IMR-90 (cell line): ENCODE results near the gene HES1. TPM values are rescaled to one million over a fixed set of nuclear protein-coding genes. Genes with fewer than 3 reads are reported as not detected.

Experiments
- ATAC-seq: fragments of 200-7000 bp; cut with Tn5 transposase; 2 replicates; pipeline ENCODE4 v1.9.1; 2020; ENCODE audit warnings: low read depth, mild to moderate bottlenecking, moderate library complexity
- BruUV-seq: library from RNA; stranded (reverse); fragments of 400-500 nt; replicated peaks from 2 replicates; lab custom pipeline; 2021; lab: Mats Ljungman, UMichigan
- CTCF ChIA-PET: fragments of 300-600 bp; formaldehyde crosslinking; extraction: SDS; loops from one replicate; lab custom pipeline; 2021; ENCODE audit warnings: antibody characterized with exemption; lab: Yijun Ruan, JAX
- POLR2A ChIA-PET: fragments of 300-600 bp; sonication (Branson Sonifier 250); formaldehyde crosslinking; loops from one replicate; lab custom pipeline; 2022; ENCODE audit warnings: antibody characterized with exemption; ENCODE audit not compliant: unreplicated experiment; lab: Charles Lee
- DNase-seq: peaks from one replicate; pipeline ENCODE4 v3.0.0; 2013
- H2AFZ ChIP-seq: replicated peaks from 2 replicates; pipeline ENCODE3; 2013; ENCODE audit warnings: low read length, mild to moderate bottlenecking; ENCODE audit not compliant: poor library complexity
- H2AK5ac ChIP-seq: 2 replicates; pipeline ENCODE4 v1.6.1; 2013; ENCODE audit warnings: low read depth, low read length, inconsistent platforms
- H2AK9ac ChIP-seq: replicated peaks from 2 replicates; pipeline ENCODE3; 2013; ENCODE audit warnings: mild to moderate bottlenecking, low read depth, low read length, moderate library complexity; ENCODE audit not compliant: poor library complexity
- H2BK120ac ChIP-seq: 2 replicates; pipeline ENCODE4 v1.6.1; 2013; ENCODE audit warnings: low read depth, low read length, inconsistent platforms
- H2BK15ac ChIP-seq: 3 replicates; pipeline ENCODE4 v1.6.1; 2013; ENCODE audit warnings: low read depth, low read length, inconsistent platforms
- H2BK20ac ChIP-seq: 2 replicates; pipeline ENCODE4 v1.6.1; 2013; ENCODE audit warnings: low read depth, mild to moderate bottlenecking, inconsistent platforms, low read length, moderate library complexity
- H2BK5ac ChIP-seq: 2 replicates; pipeline ENCODE4 v1.6.1; 2013; ENCODE audit warnings: mild to moderate bottlenecking, low read depth, low read length, inconsistent platforms; ENCODE audit not compliant: poor library complexity, severe bottlenecking
- H3K14ac ChIP-seq: replicated peaks from 2 replicates; pipeline ENCODE4 v1.6.1; 2013; ENCODE audit warnings: low read depth, low read length, inconsistent platforms
- H3K18ac ChIP-seq: 2 replicates; pipeline ENCODE4 v1.6.1; 2013; ENCODE audit warnings: low read depth, low read length, control low read depth
- H3K23ac ChIP-seq: 2 replicates; pipeline ENCODE4 v1.6.1; 2013; ENCODE audit warnings: low read depth, low read length, inconsistent platforms
- H3K27ac ChIP-seq: 2 replicates; pipeline ENCODE4 v1.5.1; 2013; ENCODE audit warnings: mild to moderate bottlenecking, control low read depth, low read length; ENCODE audit not compliant: insufficient read depth
- H3K27me3 ChIP-seq: 2 replicates; pipeline ENCODE4 v1.6.1; 2013; ENCODE audit warnings: low read length; ENCODE audit not compliant: control insufficient read depth, insufficient read depth
- H3K36me3 ChIP-seq: 2 replicates; pipeline ENCODE4 v1.6.1; 2013; ENCODE audit warnings: low read length, mixed read lengths; ENCODE audit not compliant: control insufficient read depth, insufficient read depth
- H3K4ac ChIP-seq: 2 replicates; pipeline ENCODE4 v1.6.1; 2013; ENCODE audit warnings: low read depth, low read length, inconsistent platforms
- H3K4me1 ChIP-seq: 2 replicates; pipeline ENCODE4 v1.6.1; 2013; ENCODE audit warnings: low read length, mixed read lengths; ENCODE audit not compliant: control insufficient read depth, insufficient read depth
- H3K4me2 ChIP-seq: 2 replicates; pipeline ENCODE4 v1.6.1; 2013; ENCODE audit warnings: low read depth, mild to moderate bottlenecking, control low read depth, low read length, moderate library complexity
- H3K4me3 ChIP-seq: 2 replicates; pipeline ENCODE4 v1.5.1; 2013; ENCODE audit warnings: low read depth, mild to moderate bottlenecking, control low read depth, low read length, moderate library complexity; ENCODE audit not compliant: insufficient read depth
- H3K56ac ChIP-seq: 2 replicates; pipeline ENCODE4 v1.6.1; 2013; ENCODE audit warnings: low read length, inconsistent platforms; ENCODE audit not compliant: insufficient read depth; ENCODE audit errors: extremely low read depth
- H3K79me1 ChIP-seq, 2 experiments: 2 replicates each; pipeline ENCODE4 v1.6.1; 2013; ENCODE audit warnings: low read length in 2 of 2, inconsistent platforms in 1 of 2, low read depth in 1 of 2
- H3K9ac ChIP-seq: 2 replicates; pipeline ENCODE4 v1.6.1; 2013; ENCODE audit warnings: low read depth, low read length, control low read depth
- H3K9me1 ChIP-seq: 2 replicates; pipeline ENCODE4 v1.6.1; 2013; ENCODE audit warnings: low read length, inconsistent platforms; ENCODE audit not compliant: insufficient read depth
- H3K9me3 ChIP-seq: 2 replicates; pipeline ENCODE4 v1.6.1; 2013; ENCODE audit warnings: low read length; ENCODE audit not compliant: control insufficient read depth, insufficient read depth
- H4K20me1 ChIP-seq: 2 replicates; pipeline ENCODE4 v1.6.1; 2013; ENCODE audit warnings: low read length, inconsistent platforms; ENCODE audit not compliant: insufficient read depth
- H4K5ac ChIP-seq: 2 replicates; pipeline ENCODE4 v1.6.1; 2013; ENCODE audit warnings: mild to moderate bottlenecking, low read depth, low read length, control low read depth
- H4K8ac ChIP-seq, 2 experiments: 2 replicates each; pipeline ENCODE4 v1.6.1; 2013; ENCODE audit warnings: low read depth in 2 of 2, low read length in 2 of 2, control low read depth in 1 of 2, inconsistent platforms in 1 of 2
- H4K91ac ChIP-seq: 2 replicates; pipeline ENCODE4 v1.6.1; 2013; ENCODE audit warnings: low read depth, low read length, inconsistent platforms; ENCODE audit not compliant: insufficient read depth
- CEBPB ChIP-seq: IDR thresholded peaks from 2 replicates; pipeline ENCODE4 v1.6.1; 2012; ENCODE audit warnings: low read depth, low read length, improper control_type of control experiment
- FOS ChIP-seq: fragments of 150-350 bp; IDR thresholded peaks from 2 replicates; pipeline ENCODE4 v1.6.1; 2016; ENCODE audit warnings: low read depth, low read length
- MAZ ChIP-seq: IDR thresholded peaks from 2 replicates; pipeline ENCODE4 v1.6.1; 2012; ENCODE audit warnings: low read depth, mild to moderate bottlenecking, low read length, improper control_type of control experiment, moderate library complexity, borderline replicate concordance
- MXI1 ChIP-seq: IDR thresholded peaks from 2 replicates; pipeline ENCODE4 v1.6.1; 2012; ENCODE audit warnings: low read depth, mild to moderate bottlenecking, low read length, moderate library complexity, borderline replicate concordance
- POLR2A ChIP-seq: IDR thresholded peaks from 2 replicates; pipeline ENCODE4 v1.6.1; 2012; ENCODE audit warnings: mild to moderate bottlenecking, low read depth, low read length
- RCOR1 ChIP-seq: IDR thresholded peaks from 2 replicates; pipeline ENCODE4 v1.6.1; 2012; ENCODE audit warnings: mild to moderate bottlenecking, low read length, improper control_type of control experiment; ENCODE audit not compliant: insufficient replicate concordance
- RFX5 ChIP-seq: IDR thresholded peaks from 2 replicates; pipeline ENCODE4 v1.8.0; 2012; ENCODE audit warnings: low read depth, mild to moderate bottlenecking, low read length, moderate library complexity
- WGBS, 2 experiments: methylation state at CpG; one replicate each; pipeline versions ENCODE4 v1.1.5 to v1.1.7; 2013; ENCODE audit warnings: missing lambda C conversion rate in 2 of 2; ENCODE audit not compliant: insufficient read length in 1 of 2; ENCODE audit errors: extremely low coverage in 2 of 2; 5-methylcytosine and 5-hydroxymethylcytosine counted together
- dilution Hi-C: fragments of 300-500 bp; cut with HindIII; formaldehyde crosslinking; loops from one replicate; pipeline ENCODE4 v1.14.3; 2018; ENCODE audit warnings: low sequenced_read_pairs; ENCODE audit not compliant: unreplicated experiment
- in situ Hi-C: fragments of 300-500 bp; cut with MboI; formaldehyde crosslinking; loops from 3 replicates; pipeline ENCODE4 v1.14.3; 2019; ENCODE audit warnings: low sequenced_read_pairs, inconsistent platforms, mixed read lengths
- intact Hi-C: fragments of 100-400 bp; cut with micrococcal nuclease; formaldehyde crosslinking; loops from 2 replicates; pipeline ENCODE4 v1.10.0; 2022
- polyA plus RNA-seq, 3 experiments: library from polyadenylated mRNA; depleted of rRNA; stranded (reverse); fragments of >200 nt; gene quantifications; 2 replicates each; pipeline ENCODE4 v1.2.3, GENCODE V29; 2012; ENCODE audit warnings: low replicate concordance in 1 of 3
- total RNA-seq: library from RNA; depleted of rRNA; stranded (reverse); fragments of >200 nt; gene quantifications from 2 replicates; pipeline ENCODE4 v1.2.3, GENCODE V29; 2012

Gene HES1
- total and polyA plus RNA-seq, 2 of the 4 experiments (the other 2 are of a cell fraction): 3.6 to 6.7 TPM

- Histone ChIP-seq H3K56ac (no peak overlapping the region), H4K91ac (no peak overlapping the region), H2BK15ac (no peak overlapping the region), H3K4me2 (no peak overlapping the region), H3K27me3 (peaks cover 41% of the 10 kb centered on the region), H3K9me1 (no peaks in the 10 kb centered on the region), H2AK9ac (no peak overlapping the region), H3K18ac (no peak overlapping the region), H4K20me1 (no peaks in the 10 kb centered on the region), H2BK120ac (no peak overlapping the region), H2BK5ac (no peak overlapping the region), H3K27ac (no peak overlapping the region), H2BK20ac (no peak overlapping the region), H3K9ac (no peak overlapping the region), H3K36me3 (no peaks in the 10 kb centered on the region), H3K23ac (no peak overlapping the region), H2AFZ (no peak overlapping the region), H4K8ac (no peak overlapping the region), H3K4me3 (no peak overlapping the region), H3K14ac (no peak overlapping the region), H3K79me1 (no peaks in the 10 kb centered on the region), H4K5ac (no peak overlapping the region), H3K4ac (no peak overlapping the region), H2AK5ac (no peak overlapping the region), H3K9me3 (no peaks in the 10 kb centered on the region), H3K4me1 (peaks cover 6% of the 10 kb centered on the region)
- no TSS peak for BruUV-seq
- WGBS, 2 experiments: no CpG with 5 or more reads among the region's 2 CpGs
- no peak for TF ChIP-seq RCOR1
- TF ChIP-seq RFX5: no peak
- TF ChIP-seq MXI1: no peak
- no peak for TF ChIP-seq POLR2A
- TF ChIP-seq MAZ: no peak
- no peak for TF ChIP-seq FOS
- TF ChIP-seq CEBPB: no peak
- dilution Hi-C loops: no loop called here
- ATAC-seq (no peak), DNase-seq (no peak)
- ChIA-PET POLR2A (no interaction called here), CTCF (interaction anchor here (0.8 to 1.1 kb wide), 2 partner anchors 14 to 344 kb away, joined by 3 read pairs; no protein-coding TSS in a partner anchor)
- intact Hi-C loops: loop anchor here (10.0 kb wide), 1 partner anchor 275 kb away; no protein-coding TSS in a partner anchor
- in situ Hi-C loops: no loop called here
Measured at GRCh38 chr3:194130188-194130587, 5.8 kb upstream of the HES1 start.
